Right lobe of liver (tissue), 4 donors: Measurements from ENCODE around the gene OSBPL5.

ENCODE experiments used
- POLR2A ChIP-seq: fragments of 450-650 bp; IDR thresholded peaks from one replicate; pipeline ENCODE4 v1.6.1; 2017; ENCODE audit warnings: antibody characterized with exemption, mild to moderate bottlenecking
- TF ChIP-seq, protein P1 (sequence below), 4 donors: fragments of 200-600 bp in 3 of 4; fragments of 450-650 bp in 1 of 4; IDR thresholded peaks; one replicate each; pipeline versions ENCODE4 v1.5.1 to v1.8.0; 2016 to 2022; ENCODE audit warnings: antibody characterized with exemption in 4 of 4, mild to moderate bottlenecking in 2 of 4
- donor health status: DM: no; HTN: no; CAD: no.
- donor health status: DM: no; HTN: no; CAD: no.
- donor health status: DM: no; HTN: yes; CAD: no.

DNA sequence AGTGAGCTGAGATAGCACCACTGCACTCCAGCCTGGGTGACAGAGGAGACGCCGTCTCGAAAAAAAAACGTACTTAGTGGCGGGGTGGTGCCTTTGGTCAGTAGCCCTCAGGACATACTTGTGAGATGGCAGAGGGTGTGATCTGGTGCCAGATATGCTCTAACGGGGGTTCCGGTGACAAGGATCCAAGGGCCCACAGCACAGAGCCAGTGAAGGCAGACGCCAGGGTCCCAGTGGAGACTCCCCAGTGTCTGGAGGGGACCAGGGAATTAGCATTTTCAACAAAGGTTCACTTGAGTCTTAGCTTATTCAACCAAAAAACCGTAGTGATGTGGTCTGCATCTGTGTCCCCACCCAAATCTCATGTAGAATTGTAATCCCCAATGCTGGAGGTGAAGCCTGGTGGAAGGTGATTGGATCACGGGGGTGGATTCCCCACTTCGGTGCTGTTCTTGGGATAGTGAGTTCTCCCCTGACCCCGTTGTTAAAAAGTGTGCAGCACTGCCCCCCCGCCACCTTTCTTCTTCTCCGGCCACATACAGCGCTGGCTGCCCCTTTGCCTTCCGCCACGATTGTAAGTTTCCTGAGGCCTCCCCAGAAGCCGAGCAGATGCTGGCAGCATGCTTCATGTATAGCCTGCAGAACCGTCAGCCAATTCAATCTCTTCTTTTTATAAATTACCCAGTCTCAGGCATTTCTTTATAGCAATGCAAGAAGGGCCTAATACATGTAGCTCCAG is 26.6 kb upstream of the OSBPL5 start:
- TF ChIP-seq, protein P1, sequence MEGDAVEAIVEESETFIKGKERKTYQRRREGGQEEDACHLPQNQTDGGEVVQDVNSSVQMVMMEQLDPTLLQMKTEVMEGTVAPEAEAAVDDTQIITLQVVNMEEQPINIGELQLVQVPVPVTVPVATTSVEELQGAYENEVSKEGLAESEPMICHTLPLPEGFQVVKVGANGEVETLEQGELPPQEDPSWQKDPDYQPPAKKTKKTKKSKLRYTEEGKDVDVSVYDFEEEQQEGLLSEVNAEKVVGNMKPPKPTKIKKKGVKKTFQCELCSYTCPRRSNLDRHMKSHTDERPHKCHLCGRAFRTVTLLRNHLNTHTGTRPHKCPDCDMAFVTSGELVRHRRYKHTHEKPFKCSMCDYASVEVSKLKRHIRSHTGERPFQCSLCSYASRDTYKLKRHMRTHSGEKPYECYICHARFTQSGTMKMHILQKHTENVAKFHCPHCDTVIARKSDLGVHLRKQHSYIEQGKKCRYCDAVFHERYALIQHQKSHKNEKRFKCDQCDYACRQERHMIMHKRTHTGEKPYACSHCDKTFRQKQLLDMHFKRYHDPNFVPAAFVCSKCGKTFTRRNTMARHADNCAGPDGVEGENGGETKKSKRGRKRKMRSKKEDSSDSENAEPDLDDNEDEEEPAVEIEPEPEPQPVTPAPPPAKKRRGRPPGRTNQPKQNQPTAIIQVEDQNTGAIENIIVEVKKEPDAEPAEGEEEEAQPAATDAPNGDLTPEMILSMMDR (IDR thresholded peaks at IDR 0.05), result no peak
- no peak for TF ChIP-seq POLR2A
